ENCODE data around the gene LRIG1.

LRIG1 gene

GRCh38 chr3:66431494-66431893 is 69.3 kb downstream of the LRIG1 start:
- TF ChIP-seq CREB1 (IDR thresholded peaks at IDR 0.05; ENCODE audit: low read depth) (no peak), EGR1 (IDR thresholded peaks at IDR 0.05) (no peak), YY1 (IDR thresholded peaks at IDR 0.05; ENCODE audit: low read depth) (no peak), RAD21 (IDR thresholded peaks at IDR 0.05; ENCODE audit: low read depth) (no peak)

- TF ChIP-seq NFIC (IDR thresholded peaks at IDR 0.05) = no peak
- TF ChIP-seq MAX (IDR thresholded peaks at IDR 0.05) = no peak
- TF ChIP-seq ZBTB7A (IDR thresholded peaks at IDR 0.05; ENCODE audit: low read depth) = no peak
- no peak for TF ChIP-seq YY1 (IDR thresholded peaks at IDR 0.05; ENCODE audit: low read depth)
- no peak for TF ChIP-seq RAD21 (IDR thresholded peaks at IDR 0.05; ENCODE audit: low read depth)
- TF ChIP-seq TCF12 (IDR thresholded peaks at IDR 0.05; ENCODE audit: low read depth) = no peak
- no peak for TF ChIP-seq TEAD4 (IDR thresholded peaks at IDR 0.05)
- no peak for TF ChIP-seq USF1 (IDR thresholded peaks at IDR 0.05)
- no peak for TF ChIP-seq EGR1 (IDR thresholded peaks at IDR 0.05)
- no peak for TF ChIP-seq TAF1 (IDR thresholded peaks at IDR 0.05; ENCODE audit: low read depth)
- TF ChIP-seq REST (IDR thresholded peaks at IDR 0.05; ENCODE audit: low read depth) = no peak
- no peak for TF ChIP-seq EP300 (IDR thresholded peaks at IDR 0.05; ENCODE audit: borderline replicate concordance)
- TF ChIP-seq CEBPB (IDR thresholded peaks at IDR 0.05) = no peak
- no peak for TF ChIP-seq CREB1 (IDR thresholded peaks at IDR 0.05; ENCODE audit: low read depth)
- TF ChIP-seq FOXM1 (IDR thresholded peaks at IDR 0.05; ENCODE audit: borderline replicate concordance, low read depth) = no peak
Observed at GRCh38 chr3:66430876-66431275, 69.9 kb downstream of the LRIG1 start.

GRCh38 chr3:66428733-66429132 is 72.1 kb downstream of the LRIG1 start:
- no peak for TF ChIP-seq TCF12 (IDR thresholded peaks at IDR 0.05; ENCODE audit: low read depth)
- peak; percentile 32; the same call in 1 of the 2 replicates for TF ChIP-seq NFIC (IDR thresholded peaks at IDR 0.05)

- no peak for TF ChIP-seq CREB1 (IDR thresholded peaks at IDR 0.05; ENCODE audit: low read depth)
- TF ChIP-seq EGR1 (IDR thresholded peaks at IDR 0.05) = no peak
- no peak for TF ChIP-seq EP300 (IDR thresholded peaks at IDR 0.05; ENCODE audit: borderline replicate concordance)
- no peak for TF ChIP-seq RAD21 (IDR thresholded peaks at IDR 0.05; ENCODE audit: low read depth)
- TF ChIP-seq TAF1 (IDR thresholded peaks at IDR 0.05; ENCODE audit: low read depth) = no peak
- TF ChIP-seq ZBTB7A (IDR thresholded peaks at IDR 0.05; ENCODE audit: low read depth) = no peak
- TF ChIP-seq REST (IDR thresholded peaks at IDR 0.05; ENCODE audit: low read depth) = no peak
- no peak for TF ChIP-seq MAX (IDR thresholded peaks at IDR 0.05)
- TF ChIP-seq FOXM1 (IDR thresholded peaks at IDR 0.05; ENCODE audit: borderline replicate concordance, low read depth) = no peak
- no peak for TF ChIP-seq TEAD4 (IDR thresholded peaks at IDR 0.05)
- no peak for TF ChIP-seq USF1 (IDR thresholded peaks at IDR 0.05)
- no peak for TF ChIP-seq CEBPB (IDR thresholded peaks at IDR 0.05)
- TF ChIP-seq TCF12 (IDR thresholded peaks at IDR 0.05; ENCODE audit: low read depth) = no peak
- no peak for TF ChIP-seq YY1 (IDR thresholded peaks at IDR 0.05; ENCODE audit: low read depth)
- TF ChIP-seq NFIC (IDR thresholded peaks at IDR 0.05) = no peak
Observed at GRCh38 chr3:66427951-66428474, 72.8 kb downstream of the LRIG1 start.

GRCh38 chr3:66427352-66427751 is 73.5 kb downstream of the LRIG1 start:
- TF ChIP-seq ZBTB7A (IDR thresholded peaks at IDR 0.05; ENCODE audit: low read depth) (no peak), FOXM1 (IDR thresholded peaks at IDR 0.05; ENCODE audit: borderline replicate concordance, low read depth) (no peak), NFIC (IDR thresholded peaks at IDR 0.05) (no peak), EGR1 (IDR thresholded peaks at IDR 0.05) (no peak)

GRCh38 chr3:66426135-66426534 is 74.7 kb downstream of the LRIG1 start:
- TF ChIP-seq NFIC (IDR thresholded peaks at IDR 0.05) (no peak), EP300 (IDR thresholded peaks at IDR 0.05; ENCODE audit: borderline replicate concordance) (no peak), YY1 (IDR thresholded peaks at IDR 0.05; ENCODE audit: low read depth) (no peak), TCF12 (IDR thresholded peaks at IDR 0.05; ENCODE audit: low read depth) (no peak), TAF1 (IDR thresholded peaks at IDR 0.05; ENCODE audit: low read depth) (no peak), EGR1 (IDR thresholded peaks at IDR 0.05) (no peak), USF1 (IDR thresholded peaks at IDR 0.05) (no peak), CREB1 (IDR thresholded peaks at IDR 0.05; ENCODE audit: low read depth) (no peak), TEAD4 (IDR thresholded peaks at IDR 0.05) (no peak), MAX (IDR thresholded peaks at IDR 0.05) (no peak), REST (IDR thresholded peaks at IDR 0.05; ENCODE audit: low read depth) (no peak)

Data from Ishikawa (cell line).